Neural cell (in vitro differentiated cells): Measurements from ENCODE around the gene EGLN1. TPM values are rescaled to one million over a fixed set of nuclear protein-coding genes. Genes with fewer than 3 reads are reported as not detected.

Experiments
- H2AFZ ChIP-seq: fragments of 200-600, 300-800 bp; sonication (generic), shearing (Covaris generic); 2 replicates; pipeline ENCODE4 v1.6.0; 2014; ENCODE audit warnings: low read depth, mild to moderate bottlenecking, antibody characterized with exemption, low read length, moderate library complexity
- H3F3A ChIP-seq: fragments of 200-600 bp; shearing (Covaris generic); 2 replicates; pipeline ENCODE4 v1.6.1; 2016; ENCODE audit warnings: mild to moderate bottlenecking, moderate library complexity, mixed read lengths, antibody characterized with exemption, low read length; ENCODE audit not compliant: insufficient read depth, poor library complexity, severe bottlenecking
- H3K27ac ChIP-seq: fragments of 200-600, 300-800 bp; sonication (generic), shearing (Covaris generic); 2 replicates; pipeline ENCODE4 v1.5.1; 2014; ENCODE audit warnings: mild to moderate bottlenecking, low read length, moderate library complexity
- H3K27me3 ChIP-seq: fragments of 300-800, 200-600 bp; sonication (generic), shearing (Covaris generic); 2 replicates; pipeline ENCODE4 v1.6.0; 2014; ENCODE audit warnings: mild to moderate bottlenecking, low read depth, low read length, moderate library complexity; ENCODE audit not compliant: insufficient read depth
- H3K36me3 ChIP-seq: fragments of 300-800, 200-600 bp; sonication (generic), shearing (Covaris generic); 2 replicates; pipeline ENCODE4 v1.5.1; 2014; ENCODE audit warnings: mild to moderate bottlenecking, antibody characterized with exemption, low read length, moderate library complexity; ENCODE audit not compliant: insufficient read depth
- H3K4me2 ChIP-seq: fragments of 300-800, 200-600 bp; sonication (generic), shearing (Covaris generic); 2 replicates; pipeline ENCODE4 v1.6.0; 2014; ENCODE audit warnings: mild to moderate bottlenecking, low read length
- H3K4me3 ChIP-seq: fragments of 300-800, 200-600 bp; sonication (generic), shearing (Covaris generic); 2 replicates; pipeline ENCODE4 v1.5.1; 2014; ENCODE audit warnings: mild to moderate bottlenecking, low read length, moderate library complexity
- H3K79me2 ChIP-seq: fragments of 200-600 bp; shearing (Covaris generic); replicated peaks from 2 replicates; pipeline ENCODE4 v1.6.0; 2014; ENCODE audit warnings: mild to moderate bottlenecking, low read length, moderate library complexity; ENCODE audit not compliant: insufficient read depth
- H3K9ac ChIP-seq: fragments of 300-800, 200-600 bp; sonication (generic), shearing (Covaris generic); 2 replicates; pipeline ENCODE4 v1.6.1; 2016; ENCODE audit warnings: mild to moderate bottlenecking, low read length, mixed read lengths
- H3K9me2 ChIP-seq: fragments of 200-600 bp; shearing (Covaris generic); 2 replicates; pipeline ENCODE4 v1.6.1; 2016; ENCODE audit warnings: mild to moderate bottlenecking, low read length, mixed read lengths; ENCODE audit not compliant: insufficient read depth
- H3K9me3 ChIP-seq: fragments of 200-600, 300-800 bp; sonication (generic), shearing (Covaris generic); 2 replicates; pipeline ENCODE4 v1.6.1; 2016; ENCODE audit warnings: mild to moderate bottlenecking, mixed run types, low read length, moderate library complexity, mixed read lengths
- H4K20me1 ChIP-seq: fragments of 200-600 bp; shearing (Covaris generic); 2 replicates; pipeline ENCODE4 v1.6.1; 2016; ENCODE audit warnings: mild to moderate bottlenecking, mixed run types; ENCODE audit not compliant: insufficient read depth
- CTCF ChIP-seq: fragments of 450-650 bp; IDR thresholded peaks from 2 replicates; pipeline ENCODE4 v1.5.1; 2014; ENCODE audit warnings: antibody characterized with exemption, mild to moderate bottlenecking, moderate library complexity; ENCODE audit not compliant: poor library complexity, severe bottlenecking
- MXI1 ChIP-seq: fragments of 450-650 bp; conservative IDR thresholded peaks from 2 replicates; pipeline ENCODE4 v1.6.1; 2014; ENCODE audit warnings: antibody characterized with exemption, mild to moderate bottlenecking; ENCODE audit not compliant: poor library complexity, severe bottlenecking
- POLR2AphosphoS5 ChIP-seq: IDR thresholded peaks from 2 replicates; pipeline ENCODE4 v1.6.1; 2012
- REST ChIP-seq: IDR thresholded peaks from 2 replicates; pipeline ENCODE4 v1.6.1; 2012; ENCODE audit warnings: borderline replicate concordance
- polyA plus RNA-seq: library from polyadenylated mRNA; depleted of rRNA; stranded (reverse); fragments of >200 nt; gene quantifications from 2 replicates; pipeline ENCODE4 v1.2.3, GENCODE V29; 2014

EGLN1 gene
- polyA plus RNA-seq, 1 donor from 2014 or later = 33.2 TPM

- no peaks in the 10 kb centered on the region for H3K36me3 ChIP-seq
- TF ChIP-seq POLR2AphosphoS5 (no peak), CTCF (no peak), REST (no peak), MXI1 (no peak)
- H3F3A ChIP-seq = no peaks in the 10 kb centered on the region
Measured at GRCh38 chr1:231347961-231348360, 74.1 kb downstream of the EGLN1 start.

GRCh38 chr1:231340328-231341013 lies 81.6 kb downstream of the EGLN1 start:
- H3K27ac ChIP-seq = no peak overlapping the region
- H3K27me3 ChIP-seq = no peaks in the 10 kb centered on the region
- H3K9me2 ChIP-seq = no peaks in the 10 kb centered on the region
- H4K20me1 ChIP-seq = peaks cover 3% of the 10 kb centered on the region
- TF ChIP-seq CTCF (no peak), MXI1 (no peak)
- H3K9ac ChIP-seq = no peak overlapping the region
- no peaks in the 10 kb centered on the region for H3K36me3 ChIP-seq
- peaks cover 37% of the 10 kb centered on the region for H3K79me2 ChIP-seq
- no peak overlapping the region for H3K4me3 ChIP-seq
- H3K9me3 ChIP-seq = no peaks in the 10 kb centered on the region
- H2AFZ ChIP-seq = no peak overlapping the region
- peaks cover 7% of the 10 kb centered on the region for H3F3A ChIP-seq
- H3K4me2 ChIP-seq = no peak overlapping the region

More at GRCh38 chr1:231347961-231348360, 74.1 kb downstream of the EGLN1 start:
- Histone ChIP-seq H3K9me2 (no peaks in the 10 kb centered on the region), H3K27ac (no peak overlapping the region), H3K79me2 (peaks cover 4% of the 10 kb centered on the region), H3K9ac (no peak overlapping the region), H3K4me2 (no peak overlapping the region), H3K27me3 (no peaks in the 10 kb centered on the region), H4K20me1 (no peaks in the 10 kb centered on the region), H3K4me3 (no peak overlapping the region), H3K9me3 (no peaks in the 10 kb centered on the region), H2AFZ (no peak overlapping the region)
